GM18870 (cell line): Measurements from ENCODE around the gene SLU7.
"Not testable (repeated sequence)": the region's sequence is repeated elsewhere in the genome, so short reads cannot be mapped to it uniquely, and the experiment has no call there.

Experiments
- ATAC-seq: cut with Tn5 transposase; IDR thresholded peaks from one replicate; pipeline ENCODE4 v1.9.1; 2021; ENCODE audit warnings: moderate library complexity; ENCODE audit not compliant: unreplicated experiment

Gene SLU7

GRCh38 chr5:160451281-160451680 is 32.4 kb upstream of the SLU7 start:
- no peak for ATAC-seq

- ATAC-seq: peak; percentile 51
Observed at GRCh38 chr5:160450164-160450932, 31.5 kb upstream of the SLU7 start.

GRCh38 chr5:160449458-160449857 is 30.6 kb upstream of the SLU7 start:
- ATAC-seq: no peak

GRCh38 chr5:160448886-160449285 is 30.0 kb upstream of the SLU7 start:
- no peak for ATAC-seq

- no peak for ATAC-seq
Observed at GRCh38 chr5:160445751-160446150, 26.9 kb upstream of the SLU7 start.

GRCh38 chr5:160445132-160445531 is 26.3 kb upstream of the SLU7 start:
- peak; percentile 48 for ATAC-seq

GRCh38 chr5:160444407-160444806 is 25.5 kb upstream of the SLU7 start:
- no peak for ATAC-seq

- ATAC-seq: peak; percentile 21
Observed at GRCh38 chr5:160442824-160443431, 24.0 kb upstream of the SLU7 start.

GRCh38 chr5:160441311-160441781 is 22.5 kb upstream of the SLU7 start:
- peak; percentile 11 for ATAC-seq

GRCh38 chr5:160439205-160439600 is 20.3 kb upstream of the SLU7 start:
- ATAC-seq: peak; percentile 51

GRCh38 chr5:160438316-160439204 is 19.7 kb upstream of the SLU7 start:
- ATAC-seq: peak; percentile 30

- no peak for ATAC-seq
Observed at GRCh38 chr5:160437271-160437670, 18.4 kb upstream of the SLU7 start.

- ATAC-seq: not testable (repeated sequence)
Observed at GRCh38 chr5:160436661-160437060, 17.8 kb upstream of the SLU7 start.

GRCh38 chr5:160436017-160436416 is 17.1 kb upstream of the SLU7 start:
- no peak for ATAC-seq

- no peak for ATAC-seq
Observed at GRCh38 chr5:160435532-160435931, 16.7 kb upstream of the SLU7 start.

- peak; percentile 72 for ATAC-seq
Observed at GRCh38 chr5:160434022-160434531, 15.2 kb upstream of the SLU7 start.

GRCh38 chr5:160432787-160433186 is 13.9 kb upstream of the SLU7 start:
- ATAC-seq: no peak

- ATAC-seq: no peak
Observed at GRCh38 chr5:160432196-160432595, 13.3 kb upstream of the SLU7 start.

- no peak for ATAC-seq
Observed at GRCh38 chr5:160427607-160428006, 8.7 kb upstream of the SLU7 start.

GRCh38 chr5:160423099-160423498 is 4.2 kb upstream of the SLU7 start:
- no peak for ATAC-seq

GRCh38 chr5:160421625-160422258 is 2.9 kb upstream of the SLU7 start, which contains the start of gene PTTG1:
Gene PTTG1 (plus strand): TSS chr5:160421855. CDS start chr5:160422313, 458 bp downstream.
- ATAC-seq: peak; percentile 48
